Transverse colon (tissue), 3 donors: ENCODE results near the gene ACSL1.

ENCODE experiments used
- EP300 ChIP-seq: sonication (generic); formaldehyde crosslinking; IDR thresholded peaks from one replicate; pipeline ENCODE4 v1.6.1; 2017; ENCODE audit warnings: antibody characterized with exemption, low read depth
- POLR2A ChIP-seq: fragments of 450-650 bp; IDR thresholded peaks from one replicate; pipeline ENCODE4 v1.6.1; 2016; ENCODE audit warnings: antibody characterized with exemption, mild to moderate bottlenecking, moderate library complexity
- TF ChIP-seq, protein P1 (sequence below), 5 experiments: fragments of 200-600 bp in 3 of 5; fragments of 450-650 bp in 2 of 5; sonication (generic) in 3 of 5; IDR thresholded peaks; 1 replicate in 2 of 5; 2 replicates in 3 of 5; pipeline ENCODE4 v1.5.1; 2016 to 2017; ENCODE audit warnings: antibody characterized with exemption in 5 of 5, inconsistent platforms in 3 of 5, mild to moderate bottlenecking in 2 of 5, moderate library complexity in 1 of 5

DNA sequence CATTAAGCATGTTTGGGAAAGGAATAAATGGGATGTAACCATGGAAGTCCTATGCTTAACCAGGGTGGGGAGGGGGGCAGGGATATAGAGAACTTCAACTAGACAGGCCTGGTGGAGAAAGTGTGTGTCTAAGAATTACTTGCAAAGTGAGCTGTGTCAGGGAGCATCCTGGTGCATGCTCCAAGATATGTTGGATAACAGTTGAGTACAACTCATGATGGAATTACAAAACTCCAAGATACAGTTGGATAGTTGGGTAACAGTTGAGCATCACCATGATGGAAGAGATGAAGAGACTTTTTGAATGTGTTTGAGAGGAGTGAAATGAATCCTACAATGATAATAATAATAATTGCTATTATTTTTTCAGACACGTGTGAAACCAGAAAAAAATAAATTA, 26.1 kb upstream of the ACSL1 start:
- TF ChIP-seq, protein P1, sequence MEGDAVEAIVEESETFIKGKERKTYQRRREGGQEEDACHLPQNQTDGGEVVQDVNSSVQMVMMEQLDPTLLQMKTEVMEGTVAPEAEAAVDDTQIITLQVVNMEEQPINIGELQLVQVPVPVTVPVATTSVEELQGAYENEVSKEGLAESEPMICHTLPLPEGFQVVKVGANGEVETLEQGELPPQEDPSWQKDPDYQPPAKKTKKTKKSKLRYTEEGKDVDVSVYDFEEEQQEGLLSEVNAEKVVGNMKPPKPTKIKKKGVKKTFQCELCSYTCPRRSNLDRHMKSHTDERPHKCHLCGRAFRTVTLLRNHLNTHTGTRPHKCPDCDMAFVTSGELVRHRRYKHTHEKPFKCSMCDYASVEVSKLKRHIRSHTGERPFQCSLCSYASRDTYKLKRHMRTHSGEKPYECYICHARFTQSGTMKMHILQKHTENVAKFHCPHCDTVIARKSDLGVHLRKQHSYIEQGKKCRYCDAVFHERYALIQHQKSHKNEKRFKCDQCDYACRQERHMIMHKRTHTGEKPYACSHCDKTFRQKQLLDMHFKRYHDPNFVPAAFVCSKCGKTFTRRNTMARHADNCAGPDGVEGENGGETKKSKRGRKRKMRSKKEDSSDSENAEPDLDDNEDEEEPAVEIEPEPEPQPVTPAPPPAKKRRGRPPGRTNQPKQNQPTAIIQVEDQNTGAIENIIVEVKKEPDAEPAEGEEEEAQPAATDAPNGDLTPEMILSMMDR (IDR thresholded peaks at IDR 0.05) = no peak
- TF ChIP-seq POLR2A = no peak
- no peak for TF ChIP-seq EP300
